Fibroblast of mammary gland (primary cell): ENCODE measurements around the gene F8.
A peak's percentile ranks its signal among the peaks of the same experiment; 100 is the strongest.

Experiments used
- DNase-seq: peaks from one replicate; pipeline ENCODE4 v3.0.0-alpha.2; 2010; ENCODE audit warnings: low read depth
- H3K4me3 ChIP-seq: 2 replicates; pipeline ENCODE4 v1.5.1; 2011; ENCODE audit warnings: low read depth, mild to moderate bottlenecking, low read length, moderate library complexity; ENCODE audit not compliant: control insufficient read depth
- TF ChIP-seq, protein P1 (sequence below): conservative IDR thresholded peaks from 2 replicates; pipeline ENCODE4 v1.5.1; 2011; ENCODE audit warnings: low read depth, low read length, inconsistent platforms; ENCODE audit not compliant: control insufficient read depth, insufficient read depth

Gene F8

DNA sequence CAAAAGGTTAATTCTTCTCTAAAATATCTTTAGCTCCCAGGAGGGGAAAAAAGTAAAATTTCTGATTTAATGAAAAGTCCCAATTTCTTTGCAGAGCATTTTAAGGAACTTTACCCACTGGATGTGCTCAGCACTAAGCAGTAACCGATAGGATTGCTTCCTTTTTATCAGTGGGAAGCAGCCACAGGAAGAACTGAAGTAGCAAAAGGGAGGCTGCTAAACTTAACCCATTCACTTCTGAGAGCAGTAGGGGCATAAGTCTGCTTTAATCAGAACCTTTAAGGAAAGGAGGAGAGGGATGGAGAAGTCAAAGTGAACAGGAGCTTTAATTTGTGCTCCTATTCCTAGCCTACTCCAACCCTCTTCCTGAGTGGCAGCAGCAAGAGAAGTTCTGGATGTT is at the start of gene F8:
F8 (minus strand) TSS at position 139 of the 400 bp plus-strand sequence. CDS start 171 bp downstream, outside the sequence.
- H3K4me3 ChIP-seq: no peak within 1 kb of the TSS
- TF ChIP-seq, protein P1, sequence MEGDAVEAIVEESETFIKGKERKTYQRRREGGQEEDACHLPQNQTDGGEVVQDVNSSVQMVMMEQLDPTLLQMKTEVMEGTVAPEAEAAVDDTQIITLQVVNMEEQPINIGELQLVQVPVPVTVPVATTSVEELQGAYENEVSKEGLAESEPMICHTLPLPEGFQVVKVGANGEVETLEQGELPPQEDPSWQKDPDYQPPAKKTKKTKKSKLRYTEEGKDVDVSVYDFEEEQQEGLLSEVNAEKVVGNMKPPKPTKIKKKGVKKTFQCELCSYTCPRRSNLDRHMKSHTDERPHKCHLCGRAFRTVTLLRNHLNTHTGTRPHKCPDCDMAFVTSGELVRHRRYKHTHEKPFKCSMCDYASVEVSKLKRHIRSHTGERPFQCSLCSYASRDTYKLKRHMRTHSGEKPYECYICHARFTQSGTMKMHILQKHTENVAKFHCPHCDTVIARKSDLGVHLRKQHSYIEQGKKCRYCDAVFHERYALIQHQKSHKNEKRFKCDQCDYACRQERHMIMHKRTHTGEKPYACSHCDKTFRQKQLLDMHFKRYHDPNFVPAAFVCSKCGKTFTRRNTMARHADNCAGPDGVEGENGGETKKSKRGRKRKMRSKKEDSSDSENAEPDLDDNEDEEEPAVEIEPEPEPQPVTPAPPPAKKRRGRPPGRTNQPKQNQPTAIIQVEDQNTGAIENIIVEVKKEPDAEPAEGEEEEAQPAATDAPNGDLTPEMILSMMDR: no peak
- DNase-seq: no peak

DNA sequence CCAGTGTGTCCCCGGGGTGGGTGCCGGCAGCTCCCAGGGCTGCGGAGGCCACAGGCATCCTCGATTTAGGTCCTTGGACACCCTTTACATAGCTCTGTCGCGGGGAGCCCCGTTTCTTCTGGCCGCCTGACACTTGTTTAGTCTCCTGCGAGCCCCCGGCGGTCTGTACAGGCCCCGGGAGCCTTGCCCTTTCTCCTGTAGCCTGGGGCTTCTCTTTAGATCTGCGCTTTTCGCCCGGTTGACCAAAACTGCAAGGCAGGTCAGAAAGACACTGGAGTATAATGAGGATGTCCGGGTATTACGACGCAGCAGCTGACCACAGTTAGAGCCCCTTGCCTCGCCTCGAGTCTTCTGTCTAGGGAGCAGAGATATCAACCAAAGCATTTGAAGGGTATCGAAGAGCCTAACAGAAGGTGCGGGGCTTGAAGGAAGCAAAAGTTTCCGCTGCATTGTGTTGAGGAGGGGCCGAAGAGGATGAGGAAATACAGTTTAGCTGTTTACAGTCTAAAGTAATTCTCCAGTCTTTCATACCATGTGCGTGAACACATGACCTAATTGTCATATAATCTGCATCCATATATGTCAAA is 49.3 kb upstream of the F8 start:
- DNase-seq: peak; percentile 8
- TF ChIP-seq, protein P1: no peak
- peak overlapping the region; percentile 75 for H3K4me3 ChIP-seq

DNA sequence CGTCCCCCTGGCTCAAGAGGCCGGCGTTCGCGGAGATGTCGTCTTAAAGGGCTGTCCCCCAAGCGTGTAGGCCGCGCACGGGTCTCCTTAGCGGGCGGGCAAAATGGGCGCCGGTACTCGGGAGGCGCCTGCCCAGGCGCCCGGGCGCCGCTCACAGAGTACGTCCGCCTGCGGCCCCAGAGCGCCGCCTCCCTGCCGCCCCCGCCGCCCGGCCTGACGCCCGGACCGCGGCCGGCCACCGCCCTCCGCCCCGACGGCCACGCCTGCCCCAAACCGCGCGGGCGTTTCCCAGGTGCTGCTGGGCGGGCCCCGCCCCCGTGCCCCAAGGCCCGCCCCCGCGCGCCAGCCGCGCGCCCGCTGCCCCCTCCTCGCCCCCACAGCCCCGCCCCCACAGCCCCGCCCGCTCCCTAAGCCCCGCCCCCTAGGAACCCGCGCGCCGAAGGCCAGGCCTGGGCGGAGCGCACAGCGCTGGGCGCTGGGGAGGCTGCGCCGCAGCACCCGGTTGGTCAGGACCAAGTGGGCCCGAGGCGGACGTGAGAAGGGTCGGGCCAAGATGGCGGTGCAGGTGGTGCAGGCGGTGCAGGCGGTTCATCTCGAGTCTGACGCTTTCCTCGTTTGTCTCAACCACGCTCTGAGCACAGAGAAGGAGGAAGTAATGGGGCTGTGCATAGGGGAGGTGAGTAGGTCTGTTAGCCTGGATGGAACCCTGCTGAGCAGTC is 48.6 kb upstream of the F8 start, which contains the start of the genes BRCC3, CMC4 and MTCP1:
BRCC3 (plus strand) TSS at position 534 of the 719 bp plus-strand sequence; CDS start at position 554, 20 bp downstream.
CMC4 (minus strand) TSS at position 162 of the 719 bp plus-strand sequence. CDS start 7,113 bp downstream, outside the sequence.
MTCP1 (minus strand) TSS at position 162 of the 719 bp plus-strand sequence. CDS start 5,126 bp downstream, outside the sequence.
- DNase-seq: peak; percentile 78
- H3K4me3 ChIP-seq: peak within 1 kb of the TSS; percentile 75
- TF ChIP-seq, protein P1: no peak

DNA sequence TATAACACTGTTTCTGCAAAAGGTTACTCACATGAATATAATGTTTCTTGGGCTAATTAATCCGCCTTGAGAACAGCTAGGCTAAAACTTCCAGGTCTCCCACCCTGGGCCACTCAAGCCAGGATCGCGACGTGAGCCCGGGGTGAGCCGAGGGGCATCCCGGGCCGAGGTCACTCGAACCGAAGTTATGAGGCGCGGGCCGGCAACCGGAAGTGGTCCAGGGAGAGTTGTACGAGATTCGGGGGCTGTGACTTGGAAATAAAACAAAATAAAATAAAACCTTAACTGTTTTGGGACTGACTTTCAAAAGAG is 48.1 kb upstream of the F8 start:
- peak overlapping the region; percentile 56 for H3K4me3 ChIP-seq
- TF ChIP-seq, protein P1: no peak
- no peak for DNase-seq

DNA sequence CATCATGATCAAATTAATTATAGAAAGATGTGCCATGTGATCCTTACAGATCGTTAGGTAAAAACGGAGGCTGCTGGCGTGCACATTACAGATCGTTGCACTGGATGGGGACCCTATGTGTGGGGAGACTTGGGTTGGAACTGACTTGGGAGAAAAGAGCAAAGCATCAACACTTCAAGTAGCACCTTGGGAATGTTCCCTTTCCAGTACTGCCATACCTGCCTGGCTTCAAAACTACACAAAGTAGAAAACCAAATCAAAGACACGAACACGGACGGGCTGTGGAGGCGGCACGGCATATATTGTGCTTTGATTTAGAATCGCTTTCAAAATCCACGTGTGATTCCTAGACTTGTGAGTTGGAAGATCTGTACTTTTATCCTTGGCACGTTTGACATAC is 47.5 kb upstream of the F8 start:
- DNase-seq: peak; percentile 2
- TF ChIP-seq, protein P1: no peak
- peak overlapping the region; percentile 56 for H3K4me3 ChIP-seq

DNA sequence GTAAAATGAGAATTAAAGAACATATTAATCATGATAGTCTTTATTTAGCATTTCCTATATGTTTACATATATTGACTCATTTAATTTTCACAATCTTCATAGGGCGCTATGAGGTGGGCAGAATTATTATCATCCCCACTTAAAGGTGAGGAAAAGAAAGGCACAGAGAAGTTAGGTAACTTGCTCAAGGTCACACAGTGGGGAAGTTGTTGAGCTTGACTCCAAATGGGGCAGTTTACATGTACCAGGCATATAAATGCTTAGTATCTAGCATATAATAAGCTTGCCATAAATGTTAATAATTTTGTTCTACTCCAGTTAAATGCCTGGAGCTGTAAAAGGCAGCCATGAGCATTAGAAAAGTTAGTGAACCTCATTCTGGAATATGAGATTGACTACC is 46.9 kb upstream of the F8 start:
- TF ChIP-seq, protein P1: no peak
- no peak for DNase-seq
- H3K4me3 ChIP-seq: peak overlapping the region; percentile 56
